GM13976 (cell line): ENCODE results near the gene HECW1.

Source experiments
- DNase-seq: peaks from one replicate; pipeline ENCODE4 v3.0.0; 2012; ENCODE audit warnings: low spot score
- in situ Hi-C: fragments of 300-500 bp; cut with MboI; formaldehyde crosslinking; loops from one replicate; pipeline ENCODE4 v1.12.0; 2022; ENCODE audit warnings: low sequenced_read_pairs, mixed read lengths, inconsistent platforms; ENCODE audit not compliant: unreplicated experiment
- TF ChIP-seq, protein P1 (sequence below): IDR thresholded peaks from 2 replicates; pipeline ENCODE4 v1.5.1; 2012; ENCODE audit warnings: borderline replicate concordance, mild to moderate bottlenecking; ENCODE audit not compliant: insufficient read depth; ENCODE audit errors: extremely low read depth, missing control alignments, control extremely low read depth

HECW1 gene

DNA sequence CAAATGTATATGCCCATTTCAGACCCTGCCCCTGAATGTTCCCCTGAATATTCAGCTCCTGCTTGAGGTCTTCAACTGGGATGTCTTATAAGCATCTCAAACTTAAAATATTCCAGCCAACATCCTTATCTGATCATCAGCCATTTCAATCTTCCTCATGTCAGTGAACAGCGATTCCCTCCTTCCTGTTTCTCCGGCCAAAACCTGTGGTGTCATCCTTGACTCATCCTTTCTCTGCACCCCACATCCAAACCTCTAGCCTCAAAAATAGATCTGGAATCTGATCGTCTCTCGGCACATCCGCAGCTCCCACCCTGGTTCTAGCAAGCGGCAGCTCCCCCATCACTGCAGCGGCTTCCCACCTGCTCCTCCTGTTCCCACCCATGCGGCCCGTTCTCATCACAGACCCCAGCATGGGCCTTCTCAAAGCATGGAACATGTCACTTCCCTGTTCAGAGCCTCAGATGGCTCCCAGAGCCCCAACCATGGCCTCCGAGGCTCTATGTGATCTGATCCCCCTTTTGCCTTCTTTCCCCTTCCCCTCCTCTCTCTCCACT, 165.7 kb downstream of the HECW1 start:
- in situ Hi-C loops = loop anchor here (25.0 kb wide), 1 partner anchor 434 kb away; no protein-coding TSS in a partner anchor

DNA sequence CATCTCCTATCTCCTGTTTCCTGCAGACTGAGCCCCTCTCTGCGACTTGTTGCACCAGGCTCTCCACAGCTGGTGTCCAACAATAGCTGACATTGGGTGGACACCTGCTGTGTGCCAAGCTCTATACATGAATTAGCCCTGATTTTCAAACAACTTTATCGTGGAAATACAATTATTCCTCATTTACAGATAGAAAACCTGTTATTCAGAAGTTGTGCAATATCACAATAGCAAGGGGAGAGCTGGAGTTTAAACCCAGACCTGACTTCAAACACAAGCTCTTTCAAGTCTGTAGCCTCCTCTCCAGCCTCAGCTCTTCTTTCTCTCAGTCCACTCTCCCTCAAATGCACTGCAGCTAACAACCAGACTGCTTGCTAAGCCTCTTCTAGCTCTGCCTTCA, 168.8 kb downstream of the HECW1 start:
- no peak for DNase-seq
- TF ChIP-seq, protein P1, sequence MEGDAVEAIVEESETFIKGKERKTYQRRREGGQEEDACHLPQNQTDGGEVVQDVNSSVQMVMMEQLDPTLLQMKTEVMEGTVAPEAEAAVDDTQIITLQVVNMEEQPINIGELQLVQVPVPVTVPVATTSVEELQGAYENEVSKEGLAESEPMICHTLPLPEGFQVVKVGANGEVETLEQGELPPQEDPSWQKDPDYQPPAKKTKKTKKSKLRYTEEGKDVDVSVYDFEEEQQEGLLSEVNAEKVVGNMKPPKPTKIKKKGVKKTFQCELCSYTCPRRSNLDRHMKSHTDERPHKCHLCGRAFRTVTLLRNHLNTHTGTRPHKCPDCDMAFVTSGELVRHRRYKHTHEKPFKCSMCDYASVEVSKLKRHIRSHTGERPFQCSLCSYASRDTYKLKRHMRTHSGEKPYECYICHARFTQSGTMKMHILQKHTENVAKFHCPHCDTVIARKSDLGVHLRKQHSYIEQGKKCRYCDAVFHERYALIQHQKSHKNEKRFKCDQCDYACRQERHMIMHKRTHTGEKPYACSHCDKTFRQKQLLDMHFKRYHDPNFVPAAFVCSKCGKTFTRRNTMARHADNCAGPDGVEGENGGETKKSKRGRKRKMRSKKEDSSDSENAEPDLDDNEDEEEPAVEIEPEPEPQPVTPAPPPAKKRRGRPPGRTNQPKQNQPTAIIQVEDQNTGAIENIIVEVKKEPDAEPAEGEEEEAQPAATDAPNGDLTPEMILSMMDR = no peak
- in situ Hi-C loops = loop anchor here (25.0 kb wide), 1 partner anchor 431 kb away; no protein-coding TSS in a partner anchor

More for the DNA sequence above, 165.7 kb downstream of the HECW1 start:
- no peak for DNase-seq
- TF ChIP-seq, protein P1 = no peak

DNA sequence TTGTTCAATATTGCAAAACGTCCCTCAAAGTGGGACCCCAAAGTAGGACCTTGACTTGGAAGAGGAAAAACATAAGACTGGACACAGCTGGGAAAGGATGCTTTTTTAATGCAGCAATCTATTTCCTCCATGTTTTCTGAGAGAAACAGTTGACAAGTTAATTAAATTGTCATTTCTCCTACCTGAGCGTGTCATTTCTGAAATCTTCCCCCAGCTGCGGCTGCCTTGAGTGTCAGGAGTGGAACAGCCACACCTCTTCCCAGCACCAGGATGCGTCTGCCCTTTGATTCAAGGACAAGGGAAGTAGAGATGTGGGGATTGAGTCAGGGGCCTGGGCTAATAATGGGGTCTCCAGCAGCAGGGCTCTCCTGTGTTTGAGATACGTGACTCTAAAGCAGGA, 171.3 kb downstream of the HECW1 start:
- TF ChIP-seq, protein P1 = no peak
- in situ Hi-C loops = loop anchor here (25.0 kb wide), 1 partner anchor 429 kb away; no protein-coding TSS in a partner anchor
- DNase-seq = no peak

DNA sequence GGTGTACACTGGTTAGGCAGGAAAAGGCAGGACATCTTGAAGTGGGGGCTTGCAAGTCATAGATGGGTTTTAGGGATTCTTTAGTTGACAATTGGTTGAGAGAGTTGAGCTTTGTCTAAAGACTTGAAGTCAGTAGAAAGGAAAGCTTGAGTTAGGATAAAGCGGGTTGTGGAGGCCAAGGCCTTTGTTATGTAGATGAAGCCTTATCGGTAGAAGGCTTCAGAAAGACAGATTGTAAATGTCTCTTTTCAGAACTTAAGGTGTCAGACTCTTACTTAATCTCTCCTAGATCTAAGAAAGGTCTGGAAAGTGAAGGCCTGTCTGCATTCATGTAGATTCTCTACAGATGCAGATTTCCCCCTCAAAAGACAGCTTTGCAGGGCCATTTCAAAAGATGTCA, 177.4 kb downstream of the HECW1 start:
- TF ChIP-seq, protein P1 = no peak
- no peak for DNase-seq
- in situ Hi-C loops = loop anchor here (25.0 kb wide), 1 partner anchor 422 kb away; no protein-coding TSS in a partner anchor

DNA sequence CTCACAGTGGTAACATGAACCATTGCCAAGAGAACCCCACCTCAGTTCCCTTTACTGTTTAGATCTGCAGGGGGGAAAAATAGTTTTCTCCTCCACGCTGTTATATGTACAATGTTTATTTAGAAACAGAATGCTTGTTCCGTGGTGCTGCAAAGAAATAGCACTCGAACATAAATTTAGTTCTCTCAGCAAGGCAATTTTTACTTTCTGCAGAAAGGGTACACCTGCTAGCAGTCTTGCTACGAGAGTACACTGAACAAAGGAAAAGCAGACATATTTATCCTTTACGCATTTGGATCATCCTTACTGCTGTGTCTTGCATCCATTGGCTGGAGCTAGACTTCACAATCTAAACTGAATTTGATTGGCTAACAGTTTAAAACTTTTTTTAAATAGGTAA, 178.5 kb downstream of the HECW1 start:
- DNase-seq = no peak
- TF ChIP-seq, protein P1 = no peak
- in situ Hi-C loops = loop anchor here (25.0 kb wide), 1 partner anchor 421 kb away; no protein-coding TSS in a partner anchor

DNA sequence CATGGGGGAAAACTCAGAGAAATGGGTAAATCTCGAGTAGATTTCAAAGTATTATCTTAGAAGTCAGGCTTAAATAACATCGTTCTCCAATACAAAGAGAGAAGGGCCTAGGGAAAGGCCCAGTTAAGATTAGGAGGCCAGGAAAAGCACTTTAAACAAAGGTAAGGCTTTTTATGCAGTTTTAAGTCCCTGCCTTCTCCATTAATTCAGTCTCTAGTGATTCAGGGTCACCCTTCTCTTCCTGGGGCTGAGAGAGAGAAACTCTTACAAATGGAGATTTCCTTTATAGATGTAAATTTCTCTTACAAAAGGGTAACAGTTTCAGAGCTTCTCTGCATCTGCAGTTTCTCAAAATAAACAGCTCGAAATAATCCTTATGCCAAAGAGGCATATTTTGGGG, 179.3 kb downstream of the HECW1 start:
- TF ChIP-seq, protein P1 = no peak
- DNase-seq = no peak
- in situ Hi-C loops = loop anchor here (25.0 kb wide), 1 partner anchor 421 kb away; no protein-coding TSS in a partner anchor
